DND-41 (cell line): Measurements from ENCODE around the gene EML6.
A peak's percentile ranks its signal among the peaks of the same experiment; 100 is the strongest.

ENCODE experiments used
- ATAC-seq: fragments of 200-7000 bp; cut with Tn5 transposase; 3 replicates; pipeline ENCODE4 v1.9.1; 2021; ENCODE audit warnings: low read depth; ENCODE audit not compliant: insufficient read depth
- DNase-seq: peaks from one replicate; pipeline ENCODE4 v3.0.0-alpha.2; 2020
- H2AFZ ChIP-seq: 2 replicates; pipeline ENCODE4 v1.6.0; 2012; ENCODE audit warnings: low read depth, low read length
- H3K27ac ChIP-seq: 2 replicates; pipeline ENCODE4 v1.5.1; 2012; ENCODE audit warnings: low read length, inconsistent platforms
- H3K27me3 ChIP-seq: fragments of 200-600 bp; sonication (generic); 2 replicates; pipeline ENCODE4 v1.6.0; 2012; ENCODE audit warnings: low read length, mild to moderate bottlenecking, inconsistent platforms; ENCODE audit not compliant: insufficient read depth, poor library complexity
- H3K36me3 ChIP-seq: 2 replicates; pipeline ENCODE4 v1.5.1; 2012; ENCODE audit warnings: low read length, inconsistent platforms; ENCODE audit not compliant: insufficient read depth
- H3K4me1 ChIP-seq: 2 replicates; pipeline ENCODE4 v1.5.1; 2012; ENCODE audit warnings: mild to moderate bottlenecking, low read length; ENCODE audit not compliant: insufficient read depth
- H3K4me2 ChIP-seq: 2 replicates; pipeline ENCODE4 v1.6.0; 2012; ENCODE audit warnings: mild to moderate bottlenecking, moderate library complexity, low read length, inconsistent platforms; ENCODE audit not compliant: insufficient read depth
- H3K4me3 ChIP-seq, 2 experiments: fragments of 200-600 bp in 1 of 2; shearing (Covaris generic) in 1 of 2; 2 replicates each; pipeline ENCODE4 v1.5.1; 2012 to 2016; ENCODE audit warnings: inconsistent platforms in 2 of 2, low read length in 2 of 2, mild to moderate bottlenecking in 2 of 2, low read depth in 1 of 2, moderate library complexity in 1 of 2
- H3K79me2 ChIP-seq: 2 replicates; pipeline ENCODE4 v1.6.0; 2012; ENCODE audit warnings: low read length, inconsistent platforms; ENCODE audit not compliant: insufficient read depth
- H3K9ac ChIP-seq: 2 replicates; pipeline ENCODE4 v1.6.0; 2012; ENCODE audit warnings: low read depth, mild to moderate bottlenecking, inconsistent platforms, low read length, moderate library complexity
- H3K9me3 ChIP-seq: 2 replicates; pipeline ENCODE4 v1.5.1; 2012; ENCODE audit warnings: low read length, moderate library complexity, mild to moderate bottlenecking, inconsistent platforms; ENCODE audit not compliant: insufficient read depth, severe bottlenecking
- H4K20me1 ChIP-seq: 2 replicates; pipeline ENCODE4 v1.6.0; 2012; ENCODE audit warnings: low read length; ENCODE audit not compliant: insufficient read depth
- CTCF ChIP-seq: IDR thresholded peaks from 2 replicates; pipeline ENCODE4 v1.5.1; 2012; ENCODE audit warnings: borderline replicate concordance, low read length, moderate library complexity, mild to moderate bottlenecking; ENCODE audit not compliant: poor library complexity, severe bottlenecking; ENCODE audit errors: extremely low read depth
- EZH2 ChIP-seq: IDR thresholded peaks from 3 replicates; pipeline ENCODE4 v1.6.1; 2012; ENCODE audit warnings: borderline replicate concordance, low read depth, mild to moderate bottlenecking, moderate library complexity, low read length, inconsistent platforms; ENCODE audit not compliant: severe bottlenecking

Gene EML6

GRCh38 chr2:54995553-54995952 is 272.1 kb downstream of the EML6 start:
- ATAC-seq (0 out of 3 replicates have a peak, but pooled peaks have one; percentile 7), DNase-seq (no peak)
- H3K27me3 ChIP-seq = no peaks in the 10 kb centered on the region
- H3K79me2 ChIP-seq = peaks cover 99% of the 10 kb centered on the region
- no peak overlapping the region for H2AFZ ChIP-seq
- no peak overlapping the region for H3K4me2 ChIP-seq
- H4K20me1 ChIP-seq = peaks cover 78% of the 10 kb centered on the region
- H3K4me3 ChIP-seq = no peak overlapping the region
- H3K9ac ChIP-seq = no peak overlapping the region
- TF ChIP-seq CTCF = no peak
- no peak for TF ChIP-seq EZH2
- no peaks in the 10 kb centered on the region for H3K4me1 ChIP-seq
- no peaks in the 10 kb centered on the region; the same call in 1 of the 2 replicates for H3K36me3 ChIP-seq
- no peaks in the 10 kb centered on the region for H3K9me3 ChIP-seq
- H3K27ac ChIP-seq = no peak overlapping the region

- Histone ChIP-seq H3K4me1 (no peaks in the 10 kb centered on the region), H3K79me2 (peaks cover 100% of the 10 kb centered on the region), H4K20me1 (peaks cover 80% of the 10 kb centered on the region)
Measured at GRCh38 chr2:54997826-54998225, 274.4 kb downstream of the EML6 start.

GRCh38 chr2:54999182-54999581 is 275.7 kb downstream of the EML6 start:
- no peak overlapping the region for H3K9ac ChIP-seq

More at GRCh38 chr2:54997826-54998225, 274.4 kb downstream of the EML6 start:
- H3K9me3 ChIP-seq = no peaks in the 10 kb centered on the region
- H3K4me2 ChIP-seq = no peak overlapping the region
- H3K27ac ChIP-seq = no peak overlapping the region
- no peak overlapping the region for H3K9ac ChIP-seq
- no peak overlapping the region for H3K4me3 ChIP-seq
- no peak for ATAC-seq
- no peaks in the 10 kb centered on the region for H3K27me3 ChIP-seq
- no peak for TF ChIP-seq EZH2
- no peak for TF ChIP-seq CTCF
- no peaks in the 10 kb centered on the region; the same call in 1 of the 2 replicates for H3K36me3 ChIP-seq
- no peak for DNase-seq
- H2AFZ ChIP-seq = no peak overlapping the region

More at GRCh38 chr2:54999182-54999581, 275.7 kb downstream of the EML6 start:
- H3K4me1 ChIP-seq = no peaks in the 10 kb centered on the region
- no peak overlapping the region for H3K4me3 ChIP-seq
- DNase-seq (no peak), ATAC-seq (no peak)
- no peaks in the 10 kb centered on the region for H3K36me3 ChIP-seq
- TF ChIP-seq CTCF = no peak
- no peak for TF ChIP-seq EZH2
- H3K9me3 ChIP-seq = no peaks in the 10 kb centered on the region
- peaks cover 100% of the 10 kb centered on the region for H3K79me2 ChIP-seq
- no peak overlapping the region for H2AFZ ChIP-seq
- no peak overlapping the region for H3K4me2 ChIP-seq
- no peaks in the 10 kb centered on the region for H3K27me3 ChIP-seq
- H4K20me1 ChIP-seq = peaks cover 84% of the 10 kb centered on the region
- no peak overlapping the region for H3K27ac ChIP-seq
